ENCODE data around the gene CCDC77. TPM values are rescaled to one million over a fixed set of nuclear protein-coding genes. Genes with fewer than 3 reads are reported as not detected.
A peak's percentile ranks its signal among the peaks of the same experiment; 100 is the strongest.

Gene CCDC77
- total RNA-seq, 1 donor from 2014 or later, result 14.6 TPM

GRCh38 chr12:475286-475685 is 73.8 kb downstream of the CCDC77 start:
- peaks cover 3 to 11% (median 7%) of the 10 kb centered on the region in 3 donors for H3K4me1 ChIP-seq (ENCODE audit: control insufficient read depth in 3 of 3, insufficient read depth in 3 of 3, low read length in 3 of 3)
- H3K9ac ChIP-seq (ENCODE audit: low read depth in 1 of 3, low read length in 3 of 3), result no peak overlapping the region

DNA sequence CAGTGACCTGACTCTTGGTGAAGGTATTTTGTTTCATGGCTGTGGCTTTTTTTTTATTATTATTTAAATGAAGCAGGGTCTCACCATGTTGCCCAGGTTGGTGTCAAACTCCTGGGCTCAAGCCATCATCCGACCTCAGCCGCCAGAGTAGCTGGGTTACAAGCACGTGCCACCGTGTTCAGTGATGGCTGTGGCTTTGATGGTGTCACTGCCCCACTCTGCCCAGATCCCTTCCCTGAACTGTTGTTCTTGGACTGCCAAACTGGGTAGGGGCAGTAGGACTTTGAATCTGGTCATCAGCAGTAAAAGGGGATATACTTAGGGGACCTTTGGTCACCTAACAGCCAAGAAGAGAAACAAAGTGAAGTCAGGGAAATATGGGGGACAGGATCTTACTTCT is 77.7 kb downstream of the CCDC77 start:
- Histone ChIP-seq H3K27ac (ENCODE audit: low read depth, low read length) (no peak overlapping the region), H3K36me3 (ENCODE audit: control insufficient read depth in 3 of 3, insufficient read depth in 3 of 3, low read length in 3 of 3) (no peaks in the 10 kb centered on the region), H3K4me1 (ENCODE audit: control insufficient read depth in 3 of 3, insufficient read depth in 3 of 3, low read length in 3 of 3) (peaks cover 16 to 33% (median 30%) of the 10 kb centered on the region in 3 donors), H3K9ac (ENCODE audit: low read depth in 1 of 3, low read length in 3 of 3) (no peak overlapping the region), H3K9me3 (ENCODE audit: control insufficient read depth in 3 of 3, low read length in 3 of 3) (no peaks in the 10 kb centered on the region), H3K4me3 (ENCODE audit: low read length in 3 of 3) (no peak overlapping the region), H3K27me3 (ENCODE audit: control insufficient read depth in 3 of 3, insufficient read depth in 3 of 3, low read length in 3 of 3) (peaks cover 0 to 5% (median 2%) of the 10 kb centered on the region in 3 donors)

More at GRCh38 chr12:475286-475685, 73.8 kb downstream of the CCDC77 start:
- Histone ChIP-seq H3K4me3 (ENCODE audit: low read length in 3 of 3) (no peak overlapping the region), H3K27ac (ENCODE audit: low read depth, low read length) (no peak overlapping the region), H3K36me3 (ENCODE audit: control insufficient read depth in 3 of 3, insufficient read depth in 3 of 3, low read length in 3 of 3) (no peaks in the 10 kb centered on the region), H3K27me3 (ENCODE audit: control insufficient read depth in 3 of 3, insufficient read depth in 3 of 3, low read length in 3 of 3) (peaks cover 3 to 5% (median 5%) of the 10 kb centered on the region in 3 donors), H3K9me3 (ENCODE audit: control insufficient read depth in 3 of 3, low read length in 3 of 3) (no peaks in the 10 kb centered on the region)

DNA sequence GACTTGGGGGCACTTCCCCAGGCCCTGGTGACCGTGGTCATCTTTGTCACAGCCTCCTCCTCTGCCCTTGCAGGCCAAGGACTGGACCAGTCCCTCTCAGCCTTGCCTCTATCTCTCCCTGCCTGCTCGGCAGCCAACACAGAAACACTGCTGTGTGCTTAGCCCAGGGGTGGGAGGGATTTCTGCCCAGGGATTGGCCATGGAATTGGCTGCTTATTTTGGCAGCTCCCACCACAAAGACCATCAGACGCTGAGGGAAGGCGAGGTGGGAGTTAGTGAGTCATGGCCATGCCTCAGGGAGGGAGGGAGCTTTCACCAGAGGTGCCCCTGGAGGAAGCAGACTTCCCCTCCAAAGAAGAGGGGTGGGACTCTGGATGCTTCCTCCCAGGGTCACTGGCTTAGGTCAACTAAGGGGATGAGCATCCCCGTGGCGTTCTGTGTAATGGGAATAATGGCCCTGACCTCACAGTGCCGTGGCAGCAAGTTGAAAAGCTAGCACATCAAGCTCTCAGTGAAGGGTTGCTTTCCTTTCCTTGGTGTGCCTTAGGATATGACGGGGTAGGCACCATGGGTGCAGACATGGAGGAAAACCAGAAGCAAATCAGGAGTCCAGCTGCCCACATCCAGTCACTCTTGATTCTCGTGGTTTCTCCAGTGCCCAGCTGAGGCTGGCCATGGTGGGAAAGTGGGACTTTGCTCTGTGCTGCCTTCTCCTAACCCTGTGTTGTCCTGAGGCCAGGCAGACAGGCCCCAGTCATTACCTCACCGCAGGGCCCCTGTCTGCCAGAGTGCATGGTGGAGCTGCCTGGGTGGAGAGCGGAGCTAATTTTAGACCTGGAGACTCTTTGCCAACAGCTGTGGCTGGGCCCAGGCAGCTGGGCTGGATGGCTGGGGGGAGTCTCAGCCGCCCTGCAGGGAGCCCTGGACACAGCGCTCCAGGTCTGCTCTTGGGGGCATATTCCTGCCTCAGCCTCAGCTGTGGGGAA is 79.7 kb downstream of the CCDC77 start:
- no peaks in the 10 kb centered on the region for H3K9me3 ChIP-seq (ENCODE audit: control insufficient read depth in 3 of 3, low read length in 3 of 3)
- H3K27ac ChIP-seq (ENCODE audit: low read depth, low read length), result peak overlapping the region; percentile 74
- H3K36me3 ChIP-seq (ENCODE audit: control insufficient read depth in 3 of 3, insufficient read depth in 3 of 3, low read length in 3 of 3), result no peaks in the 10 kb centered on the region
- H3K27me3 ChIP-seq (ENCODE audit: control insufficient read depth in 3 of 3, insufficient read depth in 3 of 3, low read length in 3 of 3), result no peaks in the 10 kb centered on the region
- peaks cover 16 to 31% (median 29%) of the 10 kb centered on the region in 3 donors for H3K4me1 ChIP-seq (ENCODE audit: control insufficient read depth in 3 of 3, insufficient read depth in 3 of 3, low read length in 3 of 3)
- H3K4me3 ChIP-seq (ENCODE audit: low read length in 3 of 3), result peak overlapping the region; percentile 28 to 69 (median 31)
- H3K9ac ChIP-seq (ENCODE audit: low read depth in 1 of 3, low read length in 3 of 3), result peak overlapping the region; percentile 29 to 69 (median 40)

- H3K27me3 ChIP-seq (ENCODE audit: control insufficient read depth in 3 of 3, insufficient read depth in 3 of 3, low read length in 3 of 3), result no peaks in the 10 kb centered on the region
- H3K9ac ChIP-seq (ENCODE audit: low read depth in 1 of 3, low read length in 3 of 3), result peak overlapping the region; percentile 29 to 69 (median 40)
- peak overlapping the region; percentile 74 for H3K27ac ChIP-seq (ENCODE audit: low read depth, low read length)
- no peaks in the 10 kb centered on the region for H3K9me3 ChIP-seq (ENCODE audit: control insufficient read depth in 3 of 3, low read length in 3 of 3)
- peak overlapping the region in 2 of 3 donors; percentile 28 to 49 for H3K4me3 ChIP-seq (ENCODE audit: low read length in 3 of 3)
- H3K36me3 ChIP-seq (ENCODE audit: control insufficient read depth in 3 of 3, insufficient read depth in 3 of 3, low read length in 3 of 3), result no peaks in the 10 kb centered on the region
- H3K4me1 ChIP-seq (ENCODE audit: control insufficient read depth in 3 of 3, insufficient read depth in 3 of 3, low read length in 3 of 3), result peaks cover 16 to 31% (median 29%) of the 10 kb centered on the region in 3 donors
Observed at GRCh38 chr12:482061-482460, 80.6 kb downstream of the CCDC77 start.

DNA sequence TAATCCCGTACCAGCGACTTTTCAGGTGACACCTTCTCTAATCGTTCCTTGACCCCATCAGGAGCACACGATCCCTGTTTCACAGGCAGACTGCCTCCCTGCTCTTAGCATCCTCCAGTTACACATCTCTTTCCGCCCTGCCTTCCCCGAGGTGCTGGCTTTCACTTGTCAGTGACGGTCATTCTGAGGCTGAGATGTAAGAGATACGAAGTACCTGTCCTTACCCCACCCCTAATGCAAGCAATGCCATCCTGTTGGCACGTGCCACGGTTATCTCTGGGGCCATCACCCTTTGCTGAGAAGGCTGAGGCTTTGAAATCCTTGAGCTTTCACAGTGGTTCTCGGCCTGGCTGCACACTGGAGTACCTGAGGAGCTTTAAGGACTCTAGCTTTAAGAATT is 82.7 kb downstream of the CCDC77 start:
- Histone ChIP-seq H3K27me3 (ENCODE audit: control insufficient read depth in 3 of 3, insufficient read depth in 3 of 3, low read length in 3 of 3) (no peaks in the 10 kb centered on the region), H3K9me3 (ENCODE audit: control insufficient read depth in 3 of 3, low read length in 3 of 3) (no peaks in the 10 kb centered on the region), H3K4me3 (ENCODE audit: low read length in 3 of 3) (no peak overlapping the region), H3K36me3 (ENCODE audit: control insufficient read depth in 3 of 3, insufficient read depth in 3 of 3, low read length in 3 of 3) (no peaks in the 10 kb centered on the region), H3K9ac (ENCODE audit: low read depth in 1 of 3, low read length in 3 of 3) (no peak overlapping the region), H3K27ac (ENCODE audit: low read depth, low read length) (no peak overlapping the region), H3K4me1 (ENCODE audit: control insufficient read depth in 3 of 3, insufficient read depth in 3 of 3, low read length in 3 of 3) (peaks cover 16 to 31% (median 29%) of the 10 kb centered on the region in 3 donors)

DNA sequence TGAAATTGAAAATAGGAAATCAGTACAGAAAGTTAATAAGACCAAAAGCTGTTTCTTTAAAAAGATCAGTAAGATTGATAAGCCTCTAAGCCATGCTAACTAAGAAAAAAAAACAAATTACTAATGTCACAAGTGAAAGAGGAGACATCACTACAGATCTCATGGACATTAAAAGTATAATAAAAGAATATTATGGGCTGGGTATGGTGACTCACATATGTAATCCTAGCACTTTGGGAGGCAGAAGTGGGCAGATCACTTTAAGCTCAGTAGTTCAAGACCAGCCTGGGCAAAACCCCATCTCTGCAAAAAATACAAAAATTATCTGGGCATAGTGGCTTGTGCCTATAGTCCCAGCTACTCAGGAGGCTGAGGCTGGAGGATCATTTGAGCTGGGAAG is 88.8 kb downstream of the CCDC77 start:
- no peak overlapping the region for H3K27ac ChIP-seq (ENCODE audit: low read depth, low read length)
- no peaks in the 10 kb centered on the region for H3K9me3 ChIP-seq (ENCODE audit: control insufficient read depth in 3 of 3, low read length in 3 of 3)
- no peaks in the 10 kb centered on the region for H3K27me3 ChIP-seq (ENCODE audit: control insufficient read depth in 3 of 3, insufficient read depth in 3 of 3, low read length in 3 of 3)
- H3K4me3 ChIP-seq (ENCODE audit: low read length in 3 of 3), result no peak overlapping the region
- H3K36me3 ChIP-seq (ENCODE audit: control insufficient read depth in 3 of 3, insufficient read depth in 3 of 3, low read length in 3 of 3), result no peaks in the 10 kb centered on the region
- H3K4me1 ChIP-seq (ENCODE audit: control insufficient read depth in 3 of 3, insufficient read depth in 3 of 3, low read length in 3 of 3), result peaks cover 0 to 6% (median under 1%) of the 10 kb centered on the region in 3 donors
- no peak overlapping the region for H3K9ac ChIP-seq (ENCODE audit: low read depth in 1 of 3, low read length in 3 of 3)

Other genes with a start within 250 kb of the CCDC77 start
- not detected for gene SLC6A12, start 187.5 kb upstream of the CCDC77 start, total RNA-seq
- 2.6 TPM for gene SLC6A13, start 138.8 kb upstream of the CCDC77 start, total RNA-seq
- gene KDM5A, start 12.3 kb upstream of the CCDC77 start, total RNA-seq, result 36.0 TPM
- 4.2 TPM for gene B4GALNT3, start 58.3 kb downstream of the CCDC77 start, total RNA-seq

All from skeletal muscle tissue (tissue), 4 donors.